Measurements from ENCODE around the gene CLDN34.

CLDN34 gene

DNA sequence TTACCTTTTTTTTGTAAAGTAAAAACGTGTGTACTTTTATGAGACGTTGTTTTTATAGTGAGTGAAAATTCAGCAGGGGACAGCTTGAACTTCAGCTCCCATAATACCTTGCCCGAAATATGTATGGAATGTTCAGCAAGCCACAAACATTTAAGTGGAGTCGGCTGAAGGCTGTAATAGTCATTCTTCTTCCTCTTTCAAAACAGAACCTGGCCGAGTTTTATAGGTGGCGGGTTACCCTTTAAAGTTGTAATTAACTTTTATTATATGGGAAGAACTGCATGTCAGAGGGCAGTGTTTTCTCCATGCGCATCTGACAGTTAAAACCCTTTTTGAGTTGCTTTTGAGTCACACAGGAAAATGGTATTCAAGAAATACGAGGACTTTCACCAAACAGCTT lies 50.7 kb downstream of the CLDN34 start:
- DNase-seq, result no peak

All from midbrain (tissue), 1 donor.